ENCODE data around the gene CASS4.

DNA sequence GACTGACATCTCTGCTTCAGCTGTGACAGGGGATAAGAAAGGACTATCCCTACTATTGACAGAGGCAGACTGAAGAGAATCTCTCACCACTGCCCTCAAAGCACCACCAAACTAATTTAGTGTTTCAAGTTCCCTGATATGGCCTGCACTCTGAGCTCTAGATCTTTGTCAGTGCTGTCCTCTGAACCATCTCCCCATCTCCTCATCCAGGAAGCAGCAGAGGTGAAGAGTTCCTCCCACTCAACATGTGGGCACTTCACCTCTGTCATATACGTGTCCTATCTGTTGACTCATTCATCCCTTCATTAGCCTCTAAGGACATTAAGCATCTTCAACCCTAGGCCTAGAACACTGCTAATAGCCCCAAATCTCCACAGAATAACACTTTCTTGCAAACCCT lies 39.2 kb upstream of the CASS4 start:
- TF ChIP-seq USF1 (CRISPR knock-in tag; IDR thresholded peaks at IDR 0.05), result no peak
- TF ChIP-seq, protein P1, sequence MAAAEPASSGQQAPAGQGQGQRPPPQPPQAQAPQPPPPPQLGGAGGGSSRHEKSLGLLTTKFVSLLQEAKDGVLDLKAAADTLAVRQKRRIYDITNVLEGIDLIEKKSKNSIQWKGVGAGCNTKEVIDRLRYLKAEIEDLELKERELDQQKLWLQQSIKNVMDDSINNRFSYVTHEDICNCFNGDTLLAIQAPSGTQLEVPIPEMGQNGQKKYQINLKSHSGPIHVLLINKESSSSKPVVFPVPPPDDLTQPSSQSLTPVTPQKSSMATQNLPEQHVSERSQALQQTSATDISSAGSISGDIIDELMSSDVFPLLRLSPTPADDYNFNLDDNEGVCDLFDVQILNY (CRISPR knock-in tag; IDR thresholded peaks at IDR 0.05), result no peak
- TF ChIP-seq IRF2 (CRISPR knock-in tag; IDR thresholded peaks at IDR 0.05; ENCODE audit: borderline replicate concordance, low read depth), result no peak
- no peak for TF ChIP-seq CTCF (IDR thresholded peaks at IDR 0.05)
